ENCODE data around the gene ZP1.

ZP1 gene

GRCh38 chr11:60880643-60881282 lies 13.4 kb downstream of the ZP1 start:
- no peak for TF ChIP-seq CTCF (conservative IDR thresholded peaks at IDR 0.05; ENCODE audit: low read length)
- TF ChIP-seq EZH2phosphoT487 (IDR thresholded peaks at IDR 0.05; ENCODE audit: borderline replicate concordance), result no peak
- H3K9ac ChIP-seq (ENCODE audit: low read depth, low read length, poor library complexity, severe bottlenecking), result no peak overlapping the region
- no peaks in the 10 kb centered on the region for H3K27me3 ChIP-seq (ENCODE audit: insufficient read depth, low read length, poor library complexity, severe bottlenecking)
- peaks cover 42% of the 10 kb centered on the region for H3K4me1 ChIP-seq (ENCODE audit: insufficient read depth, low read length, poor library complexity, severe bottlenecking)
- no peaks in the 10 kb centered on the region for H3F3A ChIP-seq (ENCODE audit: low read depth)
- no peaks in the 10 kb centered on the region for H3K36me3 ChIP-seq (ENCODE audit: insufficient read depth, low read length)
- no peaks in the 10 kb centered on the region for H3K9me2 ChIP-seq (replicated peaks; ENCODE audit: low read depth, low read length)
- no peak overlapping the region for H2AFZ ChIP-seq (ENCODE audit: low read length)
- H4K20me1 ChIP-seq (ENCODE audit: insufficient read depth, low read length, poor library complexity, severe bottlenecking), result no peaks in the 10 kb centered on the region
- no peaks in the 10 kb centered on the region for H3K79me2 ChIP-seq (ENCODE audit: insufficient read depth, low read length)
- peak overlapping the region; percentile 52 for H3K4me2 ChIP-seq (ENCODE audit: low read depth, low read length, poor library complexity, severe bottlenecking)
- H3K4me3 ChIP-seq (ENCODE audit: low read length, poor library complexity, severe bottlenecking), result no peak overlapping the region
- no peaks in the 10 kb centered on the region for H3K9me3 ChIP-seq (ENCODE audit: insufficient read depth, low read depth, low read length)

GRCh38 chr11:60887556-60887955 lies 20.2 kb downstream of the ZP1 start:
- no peaks in the 10 kb centered on the region for H3K36me3 ChIP-seq (ENCODE audit: insufficient read depth, low read length)
- H3F3A ChIP-seq (ENCODE audit: low read depth), result no peaks in the 10 kb centered on the region
- TF ChIP-seq EZH2phosphoT487 (IDR thresholded peaks at IDR 0.05; ENCODE audit: borderline replicate concordance) (no peak), CTCF (conservative IDR thresholded peaks at IDR 0.05; ENCODE audit: low read length) (peak; percentile 95)
- no peaks in the 10 kb centered on the region for H3K9me2 ChIP-seq (replicated peaks; ENCODE audit: low read depth, low read length)
- H3K9me3 ChIP-seq (ENCODE audit: insufficient read depth, low read depth, low read length), result no peaks in the 10 kb centered on the region
- no peak overlapping the region for H2AFZ ChIP-seq (ENCODE audit: low read length)
- H4K20me1 ChIP-seq (ENCODE audit: insufficient read depth, low read length, poor library complexity, severe bottlenecking), result no peaks in the 10 kb centered on the region
- H3K79me2 ChIP-seq (ENCODE audit: insufficient read depth, low read length), result no peaks in the 10 kb centered on the region
- H3K4me3 ChIP-seq (ENCODE audit: low read length, poor library complexity, severe bottlenecking), result no peak overlapping the region
- H3K4me1 ChIP-seq (ENCODE audit: insufficient read depth, low read length, poor library complexity, severe bottlenecking), result peaks cover 25% of the 10 kb centered on the region
- no peaks in the 10 kb centered on the region for H3K27me3 ChIP-seq (ENCODE audit: insufficient read depth, low read length, poor library complexity, severe bottlenecking)
- H3K9ac ChIP-seq (ENCODE audit: low read depth, low read length, poor library complexity, severe bottlenecking), result no peak overlapping the region
- no peak overlapping the region for H3K4me2 ChIP-seq (ENCODE audit: low read depth, low read length, poor library complexity, severe bottlenecking)

GRCh38 chr11:60889869-60890311 lies 22.5 kb downstream of the ZP1 start:
- H4K20me1 ChIP-seq (ENCODE audit: insufficient read depth, low read length, poor library complexity, severe bottlenecking), result no peaks in the 10 kb centered on the region
- H3K4me1 ChIP-seq (ENCODE audit: insufficient read depth, low read length, poor library complexity, severe bottlenecking), result peaks cover 29% of the 10 kb centered on the region
- no peaks in the 10 kb centered on the region for H3F3A ChIP-seq (ENCODE audit: low read depth)
- no peak overlapping the region for H3K4me3 ChIP-seq (ENCODE audit: low read length, poor library complexity, severe bottlenecking)
- no peaks in the 10 kb centered on the region for H3K27me3 ChIP-seq (ENCODE audit: insufficient read depth, low read length, poor library complexity, severe bottlenecking)
- no peaks in the 10 kb centered on the region for H3K9me2 ChIP-seq (replicated peaks; ENCODE audit: low read depth, low read length)
- peaks cover 14% of the 10 kb centered on the region; the same call in 1 of the 2 replicates for H3K36me3 ChIP-seq (ENCODE audit: insufficient read depth, low read length)
- H3K9me3 ChIP-seq (ENCODE audit: insufficient read depth, low read depth, low read length), result no peaks in the 10 kb centered on the region
- no peak for TF ChIP-seq CTCF (conservative IDR thresholded peaks at IDR 0.05; ENCODE audit: low read length)
- no peak for TF ChIP-seq EZH2phosphoT487 (IDR thresholded peaks at IDR 0.05; ENCODE audit: borderline replicate concordance)
- H2AFZ ChIP-seq (ENCODE audit: low read length), result no peak overlapping the region
- H3K4me2 ChIP-seq (ENCODE audit: low read depth, low read length, poor library complexity, severe bottlenecking), result no peak overlapping the region
- H3K79me2 ChIP-seq (ENCODE audit: insufficient read depth, low read length), result no peaks in the 10 kb centered on the region
- peak overlapping the region; percentile 40 for H3K9ac ChIP-seq (ENCODE audit: low read depth, low read length, poor library complexity, severe bottlenecking)
